Cardiac fibroblast (primary cell): ENCODE data around the gene LOC101059915.

ENCODE experiments used
- DNase-seq, 2 donors: peaks; one replicate each; pipeline versions ENCODE4 v3.0.0 to v3.0.0-alpha.2; 2010; ENCODE audit warnings: low read depth in 2 of 2
- H3K4me3 ChIP-seq, 2 donors: replicated peaks in 1 of 2; 1 replicate in 1 of 2; 2 replicates in 1 of 2; pipeline ENCODE4 v1.5.1; 2011; ENCODE audit warnings: low read depth in 2 of 2, low read length in 2 of 2, mild to moderate bottlenecking in 2 of 2, moderate library complexity in 1 of 2
- CTCF ChIP-seq: IDR thresholded peaks from one replicate; pipeline ENCODE4 v1.5.1; 2011; ENCODE audit warnings: low read depth, mild to moderate bottlenecking, low read length, inconsistent platforms

The LOC101059915 gene

GRCh38 chrX:71627588-71628404 is 39.5 kb upstream of the LOC101059915 start:
- no peak for DNase-seq
- H3K4me3 ChIP-seq, result no peak overlapping the region
- no peak for TF ChIP-seq CTCF

- no peak for TF ChIP-seq CTCF
- no peak for DNase-seq
Measured at GRCh38 chrX:71629467-71629866, 37.9 kb upstream of the LOC101059915 start.

GRCh38 chrX:71632923-71633657 is 34.3 kb upstream of the LOC101059915 start:
- TF ChIP-seq CTCF, result no peak
- no peak overlapping the region for H3K4me3 ChIP-seq
- DNase-seq, result no peak

More at GRCh38 chrX:71629467-71629866, 37.9 kb upstream of the LOC101059915 start:
- no peak overlapping the region for H3K4me3 ChIP-seq

DNA sequence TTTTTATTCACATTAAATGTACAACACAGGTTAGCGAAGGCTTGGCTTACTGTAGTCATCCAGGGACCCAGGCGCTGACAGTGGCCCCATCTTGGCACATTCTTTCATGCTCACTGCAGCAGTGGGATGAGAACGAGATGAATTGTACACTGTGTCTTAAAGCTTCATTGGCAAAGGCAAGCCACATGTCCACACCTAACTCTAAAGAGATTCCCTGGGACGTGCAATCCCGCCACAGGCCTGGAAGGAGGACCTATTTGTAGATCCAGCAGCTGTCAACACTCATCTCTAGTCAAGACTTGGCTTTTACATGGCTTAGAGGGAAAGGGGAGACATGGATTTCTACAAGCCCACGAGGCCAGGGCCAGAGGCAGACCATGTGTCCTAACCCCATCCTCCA is 33.0 kb upstream of the LOC101059915 start:
- H3K4me3 ChIP-seq, result no peak overlapping the region
- no peak for TF ChIP-seq CTCF
- DNase-seq, result peak in 1 of 2 donors; percentile 13

GRCh38 chrX:71636438-71637252 is 30.7 kb upstream of the LOC101059915 start:
- DNase-seq, result peak in 1 of 2 donors; percentile 4
- H3K4me3 ChIP-seq, result no peak overlapping the region
- TF ChIP-seq CTCF, result no peak

GRCh38 chrX:71637253-71637618 is 30.1 kb upstream of the LOC101059915 start:
- no peak overlapping the region for H3K4me3 ChIP-seq
- DNase-seq, result peak in 1 of 2 donors; percentile 51

More at GRCh38 chrX:71637253-71637618, 30.1 kb upstream of the LOC101059915 start:
- TF ChIP-seq CTCF, result no peak
